A204.1 (cell line): Measurements from ENCODE around the gene MELTF.
A peak's percentile ranks its signal among the peaks of the same experiment; 100 is the strongest.

Experiments
- FAIRE-seq: peaks from 2 replicates; lab custom pipeline; 2012; peaks lifted over from hg19 to GRCh38; lab: Jason Lieb, UNC

The MELTF gene

GRCh38 chr3:196992461-196993065 lies 37.1 kb downstream of the MELTF start:
- no peak for FAIRE-seq

DNA sequence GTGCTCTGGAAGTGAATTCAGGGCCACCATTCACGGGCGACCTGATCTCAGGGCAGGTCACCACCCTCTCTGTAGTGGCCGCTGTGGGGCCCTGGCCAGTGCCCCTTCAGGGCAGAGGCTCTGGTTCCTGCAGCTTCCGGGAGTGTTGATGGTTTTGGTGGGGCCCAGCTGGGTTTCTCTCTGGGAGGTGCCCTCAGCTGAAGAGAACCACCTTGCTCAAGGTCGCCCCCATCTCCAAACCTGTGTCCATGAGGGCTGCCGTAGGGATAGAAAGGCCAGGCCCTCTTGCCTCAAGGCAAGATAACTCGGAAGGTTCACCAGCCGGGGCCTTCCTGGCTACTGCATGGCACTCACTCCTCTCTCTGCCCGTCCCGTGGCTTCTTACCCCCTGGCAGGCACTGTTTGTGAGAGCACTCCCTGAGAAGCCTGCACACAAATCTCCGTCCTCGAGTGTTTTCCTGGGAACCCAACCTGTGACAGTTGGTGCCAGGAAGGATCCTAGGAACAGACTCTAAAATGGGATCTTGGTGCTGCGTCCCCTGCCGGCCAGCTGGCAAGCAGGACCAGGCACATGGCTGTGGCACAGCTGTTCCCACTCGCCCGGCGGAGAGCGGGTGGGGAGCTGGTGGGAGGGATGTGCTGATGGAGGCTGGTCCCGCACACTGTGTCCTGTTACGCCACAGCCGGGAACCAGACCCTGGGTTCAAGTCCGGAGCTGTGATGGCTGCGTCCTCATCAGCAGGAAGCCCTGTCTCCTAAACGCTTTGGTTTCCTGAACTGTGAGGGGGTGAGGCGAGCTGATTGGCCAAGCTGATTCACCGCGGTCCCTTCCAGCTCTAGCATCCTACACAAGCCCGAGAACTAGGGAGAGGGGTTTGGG lies 37.8 kb downstream of the MELTF start:
- FAIRE-seq = no peak

DNA sequence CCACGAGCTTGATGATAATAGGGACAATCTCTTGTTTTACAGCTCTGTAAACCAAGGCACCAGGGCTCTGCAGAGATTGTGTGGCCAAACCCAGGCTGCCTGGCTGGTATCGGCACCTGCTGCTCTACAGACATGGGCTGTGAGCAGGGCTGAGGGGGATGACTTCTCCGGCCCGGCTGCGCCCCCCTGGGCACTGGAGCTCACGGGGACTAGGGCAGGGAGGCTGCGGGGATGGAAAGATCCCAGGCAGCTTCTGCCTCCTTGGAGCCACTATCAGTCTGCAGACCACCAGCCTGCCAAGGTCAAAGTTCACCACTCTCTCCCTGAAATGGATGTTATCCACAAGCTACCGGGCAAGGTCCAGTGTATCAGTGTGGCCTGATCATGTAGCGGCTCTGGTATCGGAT lies 39.0 kb downstream of the MELTF start:
- FAIRE-seq = no peak

DNA sequence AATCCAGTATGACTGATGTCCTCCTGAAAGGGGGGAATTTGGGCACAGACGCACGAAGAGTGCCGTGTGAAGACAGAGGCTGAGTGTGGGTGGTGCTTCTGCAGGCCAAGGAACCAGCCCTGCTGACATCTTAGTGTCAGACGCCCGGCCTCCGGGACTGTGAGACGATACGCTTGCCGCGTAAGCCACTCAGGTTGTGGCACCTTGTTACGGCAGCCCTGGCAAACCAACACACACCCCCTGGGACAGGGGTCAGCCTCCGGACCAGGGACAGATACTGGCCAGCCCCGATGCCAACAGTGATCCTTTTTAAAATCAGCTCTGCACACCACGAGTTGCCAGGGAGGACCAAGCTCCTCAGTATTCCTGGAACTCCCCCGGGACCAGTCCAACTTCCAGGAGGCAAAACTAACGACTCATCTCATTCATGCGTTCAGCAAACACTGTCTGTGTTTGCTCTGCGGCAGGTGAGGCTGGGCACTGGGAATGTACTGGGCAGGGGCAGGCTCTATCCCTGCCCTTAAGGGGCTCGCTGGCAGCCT lies 39.8 kb downstream of the MELTF start:
- FAIRE-seq = no peak

DNA sequence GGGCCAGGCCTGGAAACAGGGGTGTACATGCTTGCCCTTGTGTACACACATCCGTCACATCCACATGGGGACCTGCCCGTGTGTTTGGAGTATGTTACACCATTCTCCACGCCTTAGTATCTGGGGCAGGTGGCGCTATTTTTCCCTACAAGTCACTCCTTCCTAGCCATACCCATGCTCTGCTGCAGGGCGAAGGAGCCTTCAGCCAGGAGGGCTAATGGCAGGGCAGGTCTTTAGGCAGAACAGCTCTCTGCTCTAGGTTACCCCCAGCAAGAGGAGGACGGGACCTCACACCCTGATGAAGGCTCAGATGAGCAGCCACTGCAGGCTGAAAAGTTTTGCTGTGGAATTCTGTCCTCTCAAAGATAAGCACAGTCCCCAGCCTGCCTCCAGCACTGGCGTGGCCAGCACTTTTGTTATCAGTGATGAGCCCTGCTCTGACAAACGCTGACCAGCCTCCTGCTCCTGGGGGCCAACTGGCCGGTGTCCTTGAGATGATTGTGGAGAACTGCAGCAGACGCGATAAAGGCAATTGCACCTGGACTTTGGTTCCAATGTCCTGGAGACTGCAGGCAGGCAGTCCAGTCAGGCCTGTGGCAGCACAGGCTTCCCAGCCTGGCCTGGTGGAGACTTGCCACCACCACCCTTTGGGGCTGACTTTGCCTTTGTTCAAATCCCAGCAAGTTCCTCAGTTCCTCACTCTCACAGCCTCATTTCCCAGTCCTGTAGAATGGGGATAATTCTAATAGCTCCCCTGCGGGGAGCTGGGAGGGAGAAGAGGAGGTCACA lies 41.2 kb downstream of the MELTF start:
- FAIRE-seq = no peak

- FAIRE-seq = no peak
These were observed 42.6 kb downstream of the MELTF start for GRCh38 chr3:196987022-196987421.

- peak; percentile 96 for FAIRE-seq
These were observed 43.4 kb downstream of the MELTF start for GRCh38 chr3:196985954-196986885.

GRCh38 chr3:196985298-196985697 lies 44.3 kb downstream of the MELTF start:
- FAIRE-seq = no peak

DNA sequence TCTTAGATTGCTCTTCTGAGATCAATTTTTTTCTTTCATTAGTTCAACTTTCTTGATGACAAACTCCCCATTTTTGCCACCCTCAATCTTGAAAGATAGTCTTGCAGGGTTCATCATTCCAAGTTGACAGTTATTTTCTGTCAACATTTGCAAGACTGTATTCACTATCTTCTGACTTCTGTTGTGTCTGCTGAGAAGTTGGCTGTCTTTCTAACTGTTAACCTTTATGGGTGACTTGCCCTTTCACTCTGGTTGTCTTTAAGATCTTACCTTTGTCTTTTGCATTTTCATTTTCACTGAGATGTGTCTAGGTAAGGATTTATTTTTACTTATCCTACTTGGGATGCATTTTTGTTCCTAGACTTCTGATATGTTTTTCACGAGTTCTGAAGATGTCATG lies 46.4 kb downstream of the MELTF start:
- no peak for FAIRE-seq

- FAIRE-seq = no peak
These were observed 48.0 kb downstream of the MELTF start for GRCh38 chr3:196981657-196982056.

DNA sequence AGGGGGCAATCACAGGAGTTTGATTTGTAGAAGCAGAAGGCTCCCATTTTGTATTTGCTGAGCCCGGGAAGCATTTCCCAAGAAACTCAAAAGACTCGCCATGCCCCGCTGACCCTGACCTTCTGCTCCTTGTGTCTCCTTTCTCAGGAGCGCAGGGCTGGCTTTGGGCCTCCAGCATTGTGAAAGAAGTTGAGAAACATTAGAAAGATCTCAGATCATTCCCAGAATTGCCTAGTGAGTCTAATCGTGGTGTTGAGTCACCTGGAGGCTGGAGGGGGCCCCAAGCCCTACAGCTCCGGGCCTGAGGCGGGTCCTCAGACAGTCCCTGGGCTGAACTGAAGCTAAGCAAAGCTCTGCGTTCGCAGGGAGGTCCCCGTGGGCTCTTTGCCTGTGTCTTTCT lies 50.1 kb downstream of the MELTF start:
- no peak for FAIRE-seq

- FAIRE-seq = no peak
These were observed 52.7 kb downstream of the MELTF start for GRCh38 chr3:196976941-196977340.

GRCh38 chr3:196975349-196975748 lies 54.3 kb downstream of the MELTF start:
- no peak for FAIRE-seq

GRCh38 chr3:196974661-196975060 lies 55.0 kb downstream of the MELTF start:
- FAIRE-seq = no peak

DNA sequence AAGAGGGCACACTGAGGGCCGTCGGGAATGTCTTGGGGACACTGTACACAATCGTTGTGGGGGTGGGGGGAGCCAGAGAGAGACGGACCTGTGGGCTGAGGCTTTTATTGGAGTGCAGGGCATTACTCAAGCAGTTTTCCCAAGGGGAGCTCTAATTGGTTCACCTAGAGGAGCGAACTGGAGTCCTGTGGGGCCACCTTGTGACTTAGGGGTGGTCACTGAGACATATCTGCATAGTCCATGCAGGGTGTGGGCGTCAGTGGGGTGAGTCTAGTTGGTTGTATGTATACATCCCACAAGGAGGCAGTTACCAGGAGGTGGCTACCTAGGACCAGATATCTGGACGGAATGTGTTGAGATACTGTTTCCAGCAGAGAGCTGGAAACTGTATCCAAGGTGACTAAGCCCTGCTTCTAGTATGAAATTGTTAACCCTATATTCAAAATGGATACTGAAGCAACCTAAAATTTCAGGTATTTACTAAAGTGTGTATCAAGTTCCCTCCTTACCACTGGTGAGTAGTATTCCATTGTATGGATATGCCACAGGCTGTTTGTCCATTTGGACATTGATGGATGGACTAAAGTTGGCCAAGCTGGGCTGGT lies 58.4 kb downstream of the MELTF start:
- no peak for FAIRE-seq

GRCh38 chr3:196970547-196971093 lies 59.0 kb downstream of the MELTF start:
- no peak for FAIRE-seq

- no peak for FAIRE-seq
These were observed 59.7 kb downstream of the MELTF start for GRCh38 chr3:196969660-196970546.

DNA sequence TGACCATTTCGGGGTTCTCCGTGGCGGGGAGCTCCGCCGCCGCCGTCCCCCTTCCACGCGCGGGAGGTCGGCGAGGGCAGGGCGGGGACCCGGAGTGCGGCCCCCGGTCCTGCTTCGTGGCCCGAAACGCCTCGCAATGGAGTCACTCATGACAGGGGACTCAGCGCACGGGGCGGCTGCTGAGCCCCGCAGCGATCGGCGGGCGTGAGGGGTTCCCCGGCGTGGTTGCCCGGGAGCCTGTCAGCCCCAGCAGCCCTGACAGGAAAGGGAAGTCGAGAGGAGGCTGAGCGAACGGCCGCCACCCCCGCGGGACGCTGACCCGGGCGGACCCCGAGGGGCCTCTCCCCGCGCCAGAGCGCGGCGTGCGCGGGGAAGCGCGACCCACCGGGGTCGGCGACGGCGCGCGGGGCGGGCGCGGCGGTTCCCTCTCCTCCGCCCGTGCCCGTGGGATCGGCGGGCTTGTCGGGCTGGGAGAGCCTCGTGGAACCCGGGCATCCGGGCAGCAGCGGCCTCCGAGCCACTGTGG lies 60.4 kb downstream of the MELTF start:
- FAIRE-seq = no peak
